GM21381 (cell line): ENCODE data around the gene GGNBP2.
"Not testable (repeated sequence)": the region's sequence is repeated elsewhere in the genome, so short reads cannot be mapped to it uniquely, and the experiment has no call there.

Experiments used
- ATAC-seq: cut with Tn5 transposase; IDR thresholded peaks from one replicate; pipeline ENCODE4 v1.9.1; 2021; ENCODE audit warnings: mild to moderate bottlenecking, moderate library complexity; ENCODE audit not compliant: unreplicated experiment

Gene GGNBP2

GRCh38 chr17:36600465-36600864 is 55.7 kb downstream of the GGNBP2 start:
- no peak for ATAC-seq

- ATAC-seq = no peak
Measured at GRCh38 chr17:36600936-36601302, 56.2 kb downstream of the GGNBP2 start.

- ATAC-seq = peak; percentile 89
Measured at GRCh38 chr17:36601303-36602029, 56.7 kb downstream of the GGNBP2 start, which contains the start of gene MRM1. MRM1 (plus strand) TSS chr17:36601583; CDS start chr17:36601811, 228 bp downstream.

GRCh38 chr17:36602030-36602748 is 57.5 kb downstream of the GGNBP2 start:
- peak; percentile 8 for ATAC-seq

- ATAC-seq = no peak
Measured at GRCh38 chr17:36602924-36603384, 58.2 kb downstream of the GGNBP2 start.

- ATAC-seq = not testable (repeated sequence)
Measured at GRCh38 chr17:36605028-36605427, 60.3 kb downstream of the GGNBP2 start.

- ATAC-seq = no peak
Measured at GRCh38 chr17:36608280-36608679, 63.6 kb downstream of the GGNBP2 start.

- no peak for ATAC-seq
Measured at GRCh38 chr17:36608794-36609497, 64.2 kb downstream of the GGNBP2 start.

- ATAC-seq = no peak
Measured at GRCh38 chr17:36609498-36609862, 64.8 kb downstream of the GGNBP2 start.

- ATAC-seq = no peak
Measured at GRCh38 chr17:36610474-36610873, 65.8 kb downstream of the GGNBP2 start.

GRCh38 chr17:36611345-36612072 is 66.8 kb downstream of the GGNBP2 start:
- no peak for ATAC-seq

- no peak for ATAC-seq
Measured at GRCh38 chr17:36612323-36612722, 67.6 kb downstream of the GGNBP2 start.

- no peak for ATAC-seq
Measured at GRCh38 chr17:36613155-36613554, 68.4 kb downstream of the GGNBP2 start.

GRCh38 chr17:36614081-36614480 is 69.4 kb downstream of the GGNBP2 start:
- no peak for ATAC-seq

GRCh38 chr17:36614933-36615332 is 70.2 kb downstream of the GGNBP2 start:
- no peak for ATAC-seq

- no peak for ATAC-seq
Measured at GRCh38 chr17:36616061-36617029, 71.6 kb downstream of the GGNBP2 start.

- ATAC-seq = no peak
Measured at GRCh38 chr17:36617773-36618172, 73.1 kb downstream of the GGNBP2 start.

- ATAC-seq = no peak
Measured at GRCh38 chr17:36623281-36623680, 78.6 kb downstream of the GGNBP2 start.

- ATAC-seq = no peak
Measured at GRCh38 chr17:36625188-36625587, 80.5 kb downstream of the GGNBP2 start.

- no peak for ATAC-seq
Measured at GRCh38 chr17:36627101-36627500, 82.4 kb downstream of the GGNBP2 start.
